Mammary epithelial cell (primary cell): ENCODE measurements around the gene LRRC27.

ENCODE experiments used
- EZH2 ChIP-seq: IDR thresholded peaks from 2 replicates; pipeline ENCODE4 v1.6.1; 2012; ENCODE audit warnings: low read length, inconsistent platforms, borderline replicate concordance
- TF ChIP-seq, protein P1 (sequence below), 2 donors: IDR thresholded peaks in 1 of 2; conservative IDR thresholded peaks in 1 of 2; 2 replicates each; pipeline ENCODE4 v1.5.1; 2011 to 2012; ENCODE audit warnings: inconsistent platforms in 2 of 2, low read length in 2 of 2, mild to moderate bottlenecking in 2 of 2, control low read depth in 1 of 2, low read depth in 1 of 2; ENCODE audit not compliant: insufficient read depth in 1 of 2; ENCODE audit errors: extremely low read depth in 1 of 2

DNA sequence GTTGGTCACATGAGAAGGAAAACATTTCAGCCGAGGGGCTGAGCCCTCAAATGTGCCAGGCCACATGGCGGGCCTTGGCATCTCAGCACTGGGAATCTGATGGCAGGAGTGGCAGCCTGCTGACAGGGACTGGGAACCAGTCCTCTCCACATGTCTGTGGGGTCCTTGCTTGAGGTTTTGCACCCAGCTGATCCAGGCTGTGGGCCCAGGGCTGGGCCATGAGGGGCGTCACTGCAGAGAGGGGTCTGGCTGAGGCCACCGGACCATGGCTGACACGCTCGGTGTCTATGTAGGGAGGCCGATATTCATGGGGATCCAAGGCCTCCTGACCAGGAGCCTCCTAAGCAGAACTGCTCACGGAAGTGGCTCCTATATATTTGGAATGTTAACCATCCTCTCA lies 34.0 kb downstream of the LRRC27 start:
- TF ChIP-seq, protein P1, sequence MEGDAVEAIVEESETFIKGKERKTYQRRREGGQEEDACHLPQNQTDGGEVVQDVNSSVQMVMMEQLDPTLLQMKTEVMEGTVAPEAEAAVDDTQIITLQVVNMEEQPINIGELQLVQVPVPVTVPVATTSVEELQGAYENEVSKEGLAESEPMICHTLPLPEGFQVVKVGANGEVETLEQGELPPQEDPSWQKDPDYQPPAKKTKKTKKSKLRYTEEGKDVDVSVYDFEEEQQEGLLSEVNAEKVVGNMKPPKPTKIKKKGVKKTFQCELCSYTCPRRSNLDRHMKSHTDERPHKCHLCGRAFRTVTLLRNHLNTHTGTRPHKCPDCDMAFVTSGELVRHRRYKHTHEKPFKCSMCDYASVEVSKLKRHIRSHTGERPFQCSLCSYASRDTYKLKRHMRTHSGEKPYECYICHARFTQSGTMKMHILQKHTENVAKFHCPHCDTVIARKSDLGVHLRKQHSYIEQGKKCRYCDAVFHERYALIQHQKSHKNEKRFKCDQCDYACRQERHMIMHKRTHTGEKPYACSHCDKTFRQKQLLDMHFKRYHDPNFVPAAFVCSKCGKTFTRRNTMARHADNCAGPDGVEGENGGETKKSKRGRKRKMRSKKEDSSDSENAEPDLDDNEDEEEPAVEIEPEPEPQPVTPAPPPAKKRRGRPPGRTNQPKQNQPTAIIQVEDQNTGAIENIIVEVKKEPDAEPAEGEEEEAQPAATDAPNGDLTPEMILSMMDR (conservative IDR thresholded peaks at IDR 0.05 in 1 of 2, IDR thresholded peaks at IDR 0.05 in 1 of 2; ENCODE audit: extremely low read depth in 1 of 2, insufficient read depth in 1 of 2, low read depth in 1 of 2, low read length in 2 of 2), result no peak
- TF ChIP-seq EZH2, result no peak
